HepG2 (cell line): ENCODE results near the gene ZNRF3. TPM values are rescaled to one million over a fixed set of nuclear protein-coding genes. Genes with fewer than 3 reads are reported as not detected.
A peak's percentile ranks its signal among the peaks of the same experiment; 100 is the strongest.

Experiments
- AKNA ChIP-seq: sonication (generic); formaldehyde crosslinking; IDR thresholded peaks from 2 replicates; pipeline ENCODE4 v1.4.0; 2020; ENCODE audit warnings: missing genetic modification reagents, borderline replicate concordance
- ASH2L ChIP-seq: fragments of 300-600, 200-600 bp; sonication (generic); IDR thresholded peaks from 2 replicates; pipeline ENCODE4 v1.7.0; 2017; ENCODE audit warnings: low read depth, mild to moderate bottlenecking, moderate library complexity, mixed read lengths, low read length; ENCODE audit not compliant: insufficient read length
- E2F5 ChIP-seq: sonication (generic); formaldehyde crosslinking; conservative IDR thresholded peaks from 2 replicates; pipeline ENCODE4 v1.4.0; 2020; ENCODE audit warnings: missing genetic modification reagents
- HDAC1 ChIP-seq: sonication (generic); formaldehyde crosslinking; IDR thresholded peaks from 2 replicates; pipeline ENCODE4 v1.5.1; 2020; ENCODE audit warnings: mild to moderate bottlenecking, missing genetic modification reagents
- HDAC2 ChIP-seq: sonication (generic); formaldehyde crosslinking; IDR thresholded peaks from 2 replicates; pipeline ENCODE4 v1.4.0; 2020; ENCODE audit warnings: missing genetic modification reagents
- IRF1 ChIP-seq: sonication (generic); formaldehyde crosslinking; IDR thresholded peaks from 2 replicates; pipeline ENCODE4 v1.4.0; 2020; ENCODE audit warnings: low read depth, mild to moderate bottlenecking, missing genetic modification reagents
- KAT8 ChIP-seq: IDR thresholded peaks from 2 replicates; pipeline ENCODE4 v1.6.1; 2016; ENCODE audit warnings: missing genetic modification reagents, missing compliant biosample characterization
- KLF11 ChIP-seq: IDR thresholded peaks from 2 replicates; pipeline ENCODE4 v1.6.1; 2016; ENCODE audit warnings: missing compliant biosample characterization
- MEF2D ChIP-seq: sonication (generic); formaldehyde crosslinking; IDR thresholded peaks from 2 replicates; pipeline ENCODE4 v1.5.1; 2020; ENCODE audit warnings: mild to moderate bottlenecking, missing genetic modification reagents
- MNT ChIP-seq: fragments of 450-650 bp; IDR thresholded peaks from 2 replicates; pipeline ENCODE4 v1.6.1; 2016
- MXI1 ChIP-seq: IDR thresholded peaks from 3 replicates; pipeline ENCODE4 v1.6.1; 2012; ENCODE audit warnings: low read depth, low read length, inconsistent platforms, borderline replicate concordance
- PAX8 ChIP-seq: sonication (generic); formaldehyde crosslinking; IDR thresholded peaks from 2 replicates; pipeline ENCODE4 v1.8.0; 2022; ENCODE audit warnings: mild to moderate bottlenecking, missing genetic modification reagents, borderline replicate concordance
- SOX5 ChIP-seq: IDR thresholded peaks from 2 replicates; pipeline ENCODE4 v1.6.1; 2016; ENCODE audit warnings: borderline replicate concordance
- SPEN ChIP-seq: sonication (generic); formaldehyde crosslinking; IDR thresholded peaks from 2 replicates; pipeline ENCODE4 v1.5.1; 2020; ENCODE audit warnings: low read depth, mild to moderate bottlenecking, missing genetic modification reagents
- ZFP62 ChIP-seq: sonication (generic); formaldehyde crosslinking; IDR thresholded peaks from 2 replicates; pipeline ENCODE4 v1.4.0; 2020; ENCODE audit warnings: missing genetic modification reagents
- ZNF567 ChIP-seq: sonication (generic); formaldehyde crosslinking; IDR thresholded peaks from 2 replicates; pipeline ENCODE4 v1.8.1; 2023; ENCODE audit warnings: mild to moderate bottlenecking, missing genetic modification reagents, borderline replicate concordance
- ZNF577 ChIP-seq: sonication (generic); formaldehyde crosslinking; IDR thresholded peaks from 2 replicates; pipeline ENCODE4 v1.4.0; 2020; ENCODE audit warnings: mild to moderate bottlenecking, low read depth, missing genetic modification reagents, borderline replicate concordance
- ZNF670 ChIP-seq: sonication (generic); formaldehyde crosslinking; IDR thresholded peaks from 2 replicates; pipeline ENCODE4 v1.8.0; 2022; ENCODE audit warnings: mild to moderate bottlenecking, missing genetic modification reagents, borderline replicate concordance
- ZUFSP ChIP-seq: sonication (generic); formaldehyde crosslinking; IDR thresholded peaks from 2 replicates; pipeline ENCODE4 v1.9.0; 2021; ENCODE audit warnings: missing genetic modification reagents, mild to moderate bottlenecking, borderline replicate concordance
- polyA plus RNA-seq, 8 experiments: library from polyadenylated mRNA; depleted of rRNA in 3 of 8; stranded (reverse) in 7 of 8; unstranded in 1 of 8; fragments of >200 nt; fragmentation: Illumina TruSeq in 4 of 8; extraction: Trizol in 4 of 8; gene quantifications; 2 replicates each; pipeline versions ENCODE4 v1.2.1 to v1.2.3, GENCODE V29; 2011 to 2016; ENCODE audit warnings: low read depth in 4 of 8, missing spikeins in 1 of 8, mixed read lengths in 1 of 8; ENCODE audit not compliant: insufficient read depth in 1 of 8
- total RNA-seq, 5 experiments: library from RNA; depleted of rRNA; stranded (reverse); fragments of >200 nt; fragmentation: Illumina TruSeq; extraction: Trizol; gene quantifications; 2 replicates each; pipeline ENCODE4 v1.2.3, GENCODE V29; 2016; ENCODE audit warnings: low read depth in 1 of 5

Gene ZNRF3
- total and polyA plus RNA-seq, 2 of the 13 experiments (the other 11 are each of a cell fraction or from before 2014, with no cell fraction given): 20.3 to 36.7 TPM

GRCh38 chr22:28978863-28979796, 95.8 kb downstream of the ZNRF3 start (continued):
- TF ChIP-seq ASH2L (no peak), MNT (no peak), HDAC2 (peak; percentile 50), ZNF577 (CRISPR knock-in tag) (no peak), ZFP62 (CRISPR knock-in tag) (no peak), PAX8 (CRISPR knock-in tag) (no peak), AKNA (CRISPR knock-in tag) (no peak), HDAC1 (CRISPR knock-in tag) (peak; percentile 69), SPEN (CRISPR knock-in tag) (no peak), KAT8 (CRISPR knock-in tag) (peak; percentile 53; the same call in 1 of the 2 replicates), ZNF567 (0 out of 2 replicates have a peak, but pooled peaks have one; percentile 8), MEF2D (CRISPR knock-in tag) (peak; percentile 78), IRF1 (CRISPR knock-in tag) (no peak), MXI1 (peak; percentile 11; the same call in 1 of the 3 replicates), SOX5 (CRISPR knock-in tag) (peak; percentile 42; the same call in 1 of the 2 replicates), ZUFSP (CRISPR knock-in tag) (no peak), ZNF670 (CRISPR knock-in tag) (no peak), E2F5 (CRISPR knock-in tag) (no peak), KLF11 (CRISPR knock-in tag) (no peak)
